ENCODE results near the gene MRM3.
"Not testable (repeated sequence)": the region's sequence is repeated elsewhere in the genome, so short reads cannot be mapped to it uniquely, and the experiment has no call there.

Gene MRM3

DNA sequence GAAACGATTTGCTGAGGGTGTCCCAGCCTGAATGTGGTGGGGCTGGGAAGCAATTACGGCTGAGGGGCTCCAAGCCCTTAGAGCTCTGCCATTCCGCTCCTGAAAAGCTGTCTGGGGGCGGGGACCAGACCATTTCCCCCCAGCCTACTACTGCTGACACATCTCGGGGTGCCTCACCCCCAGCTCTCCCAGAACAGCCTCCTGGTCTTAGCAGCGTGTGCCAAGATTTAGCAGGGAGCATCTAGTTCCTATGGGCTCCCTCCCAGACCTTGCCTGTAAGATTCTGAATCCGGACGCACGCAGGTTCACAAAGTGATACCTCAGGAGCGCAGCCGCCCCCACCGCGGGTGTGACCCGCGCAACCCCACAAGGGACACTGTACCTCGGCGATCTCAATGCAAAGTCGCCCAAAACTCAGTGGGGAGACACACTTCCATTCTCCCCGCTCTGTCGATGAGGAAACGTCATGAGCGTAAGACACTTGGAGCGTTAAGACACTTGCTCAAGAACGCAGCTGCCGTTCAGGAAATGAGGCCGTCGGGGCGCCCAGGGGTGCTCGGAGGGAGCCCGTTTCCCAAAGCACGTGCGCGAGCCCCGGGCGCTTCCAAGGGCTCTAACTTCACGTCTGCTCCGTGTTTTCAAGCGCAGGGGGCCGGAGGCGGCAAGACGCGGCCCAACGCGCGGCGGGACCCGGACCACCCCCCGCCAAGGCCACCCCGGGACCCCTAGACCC, 30.7 kb upstream of the MRM3 start:
- H3K27ac ChIP-seq = peak overlapping the region; percentile 79
- no peak for TF ChIP-seq ZFX (IDR thresholded peaks at IDR 0.05; ENCODE audit: borderline replicate concordance)
- TF ChIP-seq, protein P1, sequence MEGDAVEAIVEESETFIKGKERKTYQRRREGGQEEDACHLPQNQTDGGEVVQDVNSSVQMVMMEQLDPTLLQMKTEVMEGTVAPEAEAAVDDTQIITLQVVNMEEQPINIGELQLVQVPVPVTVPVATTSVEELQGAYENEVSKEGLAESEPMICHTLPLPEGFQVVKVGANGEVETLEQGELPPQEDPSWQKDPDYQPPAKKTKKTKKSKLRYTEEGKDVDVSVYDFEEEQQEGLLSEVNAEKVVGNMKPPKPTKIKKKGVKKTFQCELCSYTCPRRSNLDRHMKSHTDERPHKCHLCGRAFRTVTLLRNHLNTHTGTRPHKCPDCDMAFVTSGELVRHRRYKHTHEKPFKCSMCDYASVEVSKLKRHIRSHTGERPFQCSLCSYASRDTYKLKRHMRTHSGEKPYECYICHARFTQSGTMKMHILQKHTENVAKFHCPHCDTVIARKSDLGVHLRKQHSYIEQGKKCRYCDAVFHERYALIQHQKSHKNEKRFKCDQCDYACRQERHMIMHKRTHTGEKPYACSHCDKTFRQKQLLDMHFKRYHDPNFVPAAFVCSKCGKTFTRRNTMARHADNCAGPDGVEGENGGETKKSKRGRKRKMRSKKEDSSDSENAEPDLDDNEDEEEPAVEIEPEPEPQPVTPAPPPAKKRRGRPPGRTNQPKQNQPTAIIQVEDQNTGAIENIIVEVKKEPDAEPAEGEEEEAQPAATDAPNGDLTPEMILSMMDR (IDR thresholded peaks at IDR 0.05) = no peak

DNA sequence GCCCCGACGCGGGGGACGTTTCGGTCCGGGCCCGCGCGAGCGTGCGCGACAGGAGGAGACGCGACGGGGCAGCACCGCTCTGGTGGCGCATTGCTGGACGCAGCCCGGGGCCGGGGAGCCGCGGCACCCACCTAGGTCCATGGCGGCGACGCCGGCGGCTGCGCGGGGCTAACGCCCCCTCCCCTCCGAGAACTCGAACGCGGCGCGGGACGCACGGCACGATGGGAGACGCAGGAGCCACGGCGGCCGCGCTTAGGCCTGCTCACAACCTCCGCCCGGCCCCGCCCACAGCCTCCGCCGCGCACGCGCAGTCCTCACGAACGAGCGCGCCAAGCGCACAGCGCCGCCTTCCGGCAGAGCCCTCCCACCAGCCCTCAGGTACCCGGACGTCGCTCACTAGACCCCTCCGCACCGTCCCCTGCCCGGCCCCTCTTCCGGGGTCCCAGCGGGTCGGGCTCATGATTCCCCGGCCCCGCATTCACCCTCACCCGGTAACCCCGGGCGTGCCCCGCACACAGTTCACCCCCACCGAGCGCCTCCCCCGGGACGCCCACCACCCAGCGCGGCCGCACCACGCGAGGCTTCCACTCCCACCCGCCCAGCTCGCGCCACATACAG, 30.0 kb upstream of the MRM3 start, which contains the start of gene GEMIN4:
Gene GEMIN4, minus strand, starts transcription at position 263 of the 618 bp plus-strand sequence. Its CDS starts 122 bp downstream, at position 141.
- H3K27ac ChIP-seq = peak within 1 kb of the TSS; percentile 79

DNA sequence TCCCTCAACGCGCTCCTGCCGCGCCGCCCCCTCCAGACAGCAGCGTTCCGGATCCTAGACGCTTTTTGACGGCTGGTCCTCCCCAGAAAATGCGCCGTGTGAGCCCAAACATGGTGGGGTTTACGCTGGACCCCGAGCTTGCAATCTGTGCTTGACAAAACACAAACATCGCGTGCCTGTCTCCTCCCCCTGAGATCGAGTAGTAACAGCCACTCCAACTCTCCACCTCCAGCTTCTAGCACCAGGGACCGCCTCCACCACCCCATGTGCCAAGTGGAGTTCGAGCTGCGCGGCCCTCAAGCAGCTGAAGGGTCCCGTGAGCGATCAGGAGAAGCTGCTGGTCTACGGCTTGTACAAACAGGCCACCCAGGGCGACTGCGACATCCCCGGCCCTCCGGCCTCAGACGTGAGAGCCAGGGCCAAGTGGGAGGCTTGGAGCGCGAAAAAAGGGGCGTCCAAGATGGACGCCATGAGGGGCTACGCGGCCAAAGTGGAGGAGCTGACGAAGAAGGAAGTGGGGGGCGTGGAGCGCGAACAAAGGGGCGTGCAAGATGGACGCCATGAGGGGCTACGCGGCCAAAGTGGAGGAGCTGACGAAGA, 29.4 kb upstream of the MRM3 start:
- peak overlapping the region; percentile 79 for H3K27ac ChIP-seq
- TF ChIP-seq, protein P1 (IDR thresholded peaks at IDR 0.05) = no peak
- TF ChIP-seq ZFX (IDR thresholded peaks at IDR 0.05; ENCODE audit: borderline replicate concordance) = no peak

More for the DNA sequence above, 30.0 kb upstream of the MRM3 start, which contains the start of gene GEMIN4:
- TF ChIP-seq, protein P1 (IDR thresholded peaks at IDR 0.05) = peak; percentile 92
- TF ChIP-seq ZFX (IDR thresholded peaks at IDR 0.05; ENCODE audit: borderline replicate concordance) = no peak

DNA sequence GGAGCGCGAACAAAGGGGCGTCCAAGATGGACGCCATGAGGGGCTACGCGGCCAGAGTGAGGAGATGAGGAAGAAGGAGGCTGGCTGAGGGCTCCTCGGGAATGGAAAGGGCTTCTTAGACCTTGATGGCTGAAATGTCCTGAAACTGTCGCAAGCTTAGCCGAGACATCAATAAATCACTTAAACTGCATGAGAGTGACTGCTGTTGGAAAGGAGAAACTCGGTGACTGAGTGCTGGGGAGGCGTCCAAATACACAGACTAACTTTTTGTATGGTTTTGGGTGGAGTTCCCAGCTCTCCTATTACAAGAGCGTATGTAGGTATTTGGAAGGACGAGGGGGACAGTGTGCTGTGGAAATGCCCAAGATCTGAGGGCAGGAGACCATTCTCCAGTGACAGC, 28.7 kb upstream of the MRM3 start:
- TF ChIP-seq ZFX (IDR thresholded peaks at IDR 0.05; ENCODE audit: borderline replicate concordance) = no peak
- TF ChIP-seq, protein P1 (IDR thresholded peaks at IDR 0.05) = no peak
- no peak overlapping the region for H3K27ac ChIP-seq

DNA sequence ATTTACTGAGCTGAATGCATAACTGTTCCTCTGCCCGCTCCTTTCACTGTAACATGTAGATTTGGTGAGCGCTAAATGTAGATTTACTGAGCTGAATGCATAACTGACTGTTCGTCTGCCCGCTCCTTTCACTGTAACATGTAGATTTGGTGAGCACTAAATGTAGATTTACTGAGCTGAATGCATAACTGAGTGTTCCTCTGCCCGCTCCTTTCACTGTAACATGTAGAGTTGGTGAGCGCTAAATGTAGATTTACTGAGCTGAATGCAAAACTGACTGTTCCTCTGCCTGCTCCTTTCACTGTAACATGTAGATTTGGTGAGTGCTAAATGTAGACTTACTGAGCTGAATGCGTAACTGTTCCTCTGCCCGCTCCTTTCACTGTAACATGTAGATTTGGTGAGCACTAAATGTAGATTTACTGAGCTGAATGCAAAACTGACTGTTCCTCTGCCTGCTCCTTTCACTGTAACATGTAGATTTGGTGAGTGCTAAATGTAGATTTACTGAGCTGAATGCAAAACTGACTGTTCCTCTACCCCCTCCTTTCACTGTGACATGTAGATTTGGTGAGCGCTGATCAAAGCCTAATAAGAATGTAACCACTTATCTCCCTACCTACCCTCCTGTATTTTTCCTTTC, 26.7 kb upstream of the MRM3 start:
- not testable (repeated sequence) for H3K27ac ChIP-seq

DNA sequence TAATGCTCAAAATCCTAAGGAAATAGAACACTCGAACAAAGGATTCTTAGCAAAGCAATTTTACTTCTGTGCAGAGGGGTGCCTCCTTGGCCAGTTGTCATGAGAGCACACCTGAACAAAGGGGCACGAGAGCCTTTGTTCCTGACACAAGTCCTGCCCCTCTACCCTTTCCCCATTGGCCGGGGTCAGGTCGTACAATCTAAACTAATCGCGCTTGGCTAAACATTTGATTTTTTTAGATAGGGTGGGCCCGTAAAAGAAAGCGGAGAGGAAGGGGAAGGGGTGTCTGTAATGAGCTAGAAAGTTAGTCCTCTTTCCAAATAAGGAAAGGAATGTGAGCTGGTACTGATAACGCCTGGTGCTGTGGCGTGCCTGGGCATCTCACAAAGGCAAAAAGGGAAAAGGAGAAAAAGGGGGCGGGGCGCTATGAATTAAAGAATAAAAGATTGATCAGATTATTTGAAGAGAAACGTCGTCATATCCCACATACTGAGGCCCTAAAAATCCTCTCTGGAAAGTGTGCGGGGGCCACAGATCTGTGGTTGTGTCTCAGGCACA, 26.1 kb upstream of the MRM3 start:
- not testable (repeated sequence) for H3K27ac ChIP-seq

DNA sequence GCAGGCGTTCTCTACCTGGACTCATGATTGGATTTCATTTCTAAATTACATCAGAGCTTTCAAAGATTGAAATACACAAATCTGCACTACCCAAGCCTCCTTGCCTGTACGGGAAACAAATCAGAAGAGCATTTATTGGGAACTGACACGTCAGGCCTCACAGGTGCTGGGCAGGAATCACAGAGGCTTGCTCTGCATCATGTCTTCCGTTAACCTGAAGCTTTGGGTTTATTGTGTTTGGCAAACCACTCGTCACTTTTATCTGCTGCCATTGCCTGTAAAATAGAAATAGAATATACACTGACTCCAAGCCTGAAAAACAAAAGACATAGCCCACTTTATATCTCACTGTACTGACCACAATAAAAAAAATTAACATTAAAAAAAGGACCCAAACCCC, 22.2 kb upstream of the MRM3 start:
- TF ChIP-seq, protein P1 (IDR thresholded peaks at IDR 0.05) = no peak
- no peak for TF ChIP-seq ZFX (IDR thresholded peaks at IDR 0.05; ENCODE audit: borderline replicate concordance)
- no peak overlapping the region for H3K27ac ChIP-seq
